ENCODE data around the gene DNAJC18.

GRCh38 chr5:139431706-139432105 is 7.6 kb downstream of the DNAJC18 start:
- TF ChIP-seq CTCF (IDR thresholded peaks at IDR 0.05; ENCODE audit: low read length) (no peak), EZH2 (IDR thresholded peaks at IDR 0.05; ENCODE audit: borderline replicate concordance, low read length) (no peak)

Measured in OCI-LY1 (cell line).